GM10266 (cell line): ENCODE results near the gene E2F2.

Experiments used
- DNase-seq: peaks from one replicate; pipeline ENCODE4 v3.0.0; 2012; ENCODE audit errors: extremely low spot score
- CTCF ChIP-seq: IDR thresholded peaks from 2 replicates; pipeline ENCODE4 v1.5.1; 2012; ENCODE audit warnings: mild to moderate bottlenecking, low read depth; ENCODE audit not compliant: control insufficient read depth, insufficient read depth; ENCODE audit errors: missing control alignments

The E2F2 gene

DNA sequence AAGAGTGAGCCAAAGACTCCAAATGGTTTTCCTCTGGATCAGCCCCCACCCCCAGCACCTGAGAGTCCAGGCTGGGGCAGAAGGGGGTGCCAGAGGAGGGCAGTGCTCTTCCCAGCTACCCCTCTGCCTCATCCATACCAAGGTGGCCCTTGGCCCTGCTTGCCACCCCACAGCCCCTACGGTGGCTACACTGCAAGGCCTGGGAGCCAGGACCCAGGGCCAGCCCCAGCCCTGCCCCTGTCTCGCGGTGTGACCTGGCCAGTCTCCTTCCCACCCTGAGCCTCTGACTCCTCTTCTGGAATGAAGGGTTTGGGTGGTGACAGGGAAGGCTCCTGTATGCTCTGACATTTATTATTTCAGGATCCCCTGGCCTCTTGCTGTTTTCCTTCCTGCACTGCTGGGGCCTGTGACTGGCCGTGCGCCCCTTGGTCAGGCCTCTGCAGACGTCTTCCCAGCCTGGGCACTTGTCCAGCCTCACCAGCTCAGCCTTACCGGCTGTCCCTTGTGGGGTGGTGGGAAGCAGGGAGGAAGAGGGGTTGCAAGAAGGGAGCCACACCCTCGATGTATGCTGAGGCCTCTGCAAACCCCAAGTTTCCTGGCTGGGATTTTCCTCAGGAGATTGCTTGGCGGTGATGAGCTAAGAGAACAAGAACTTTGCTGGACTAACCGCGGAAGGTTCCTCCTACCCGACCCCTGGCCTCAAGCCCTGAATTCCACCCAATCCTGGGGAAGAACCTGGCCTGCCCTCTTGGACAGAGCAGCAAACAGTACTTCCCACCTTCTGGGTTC is 60.6 kb downstream of the E2F2 start:
- DNase-seq = no peak
- no peak for TF ChIP-seq CTCF

DNA sequence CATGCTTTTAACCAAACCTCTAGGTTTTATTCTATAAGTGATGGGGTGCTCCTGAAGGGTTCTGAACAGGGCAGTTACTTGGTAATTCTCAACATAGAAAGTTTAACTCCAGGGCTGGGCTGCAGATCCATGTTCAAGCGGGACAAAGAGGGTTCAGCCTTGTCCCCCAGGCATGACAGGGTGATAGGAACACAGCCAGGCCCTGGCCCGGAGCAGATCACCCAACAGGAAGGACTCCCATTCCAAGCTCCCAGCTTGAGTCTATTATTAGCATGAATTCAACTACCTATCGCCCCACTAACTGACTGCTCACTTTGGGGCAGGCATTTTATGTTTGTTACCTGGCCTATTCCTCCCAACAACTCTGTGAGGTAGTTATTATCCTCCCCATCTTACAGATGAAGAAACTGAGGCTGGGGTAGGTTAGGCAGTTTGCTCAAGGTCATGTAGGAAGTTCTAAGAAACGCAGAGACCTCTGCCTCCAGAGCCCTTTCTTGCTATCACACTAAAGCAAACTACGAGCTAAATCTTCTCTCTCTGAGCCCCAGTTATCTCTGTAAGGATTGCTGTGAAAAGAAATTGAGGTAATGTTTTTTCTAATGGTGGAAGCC is 61.6 kb downstream of the E2F2 start:
- no peak for TF ChIP-seq CTCF
- no peak for DNase-seq

- no peak for DNase-seq
- TF ChIP-seq CTCF = no peak
These were observed 64.5 kb downstream of the E2F2 start for GRCh38 chr1:23466423-23466989.

DNA sequence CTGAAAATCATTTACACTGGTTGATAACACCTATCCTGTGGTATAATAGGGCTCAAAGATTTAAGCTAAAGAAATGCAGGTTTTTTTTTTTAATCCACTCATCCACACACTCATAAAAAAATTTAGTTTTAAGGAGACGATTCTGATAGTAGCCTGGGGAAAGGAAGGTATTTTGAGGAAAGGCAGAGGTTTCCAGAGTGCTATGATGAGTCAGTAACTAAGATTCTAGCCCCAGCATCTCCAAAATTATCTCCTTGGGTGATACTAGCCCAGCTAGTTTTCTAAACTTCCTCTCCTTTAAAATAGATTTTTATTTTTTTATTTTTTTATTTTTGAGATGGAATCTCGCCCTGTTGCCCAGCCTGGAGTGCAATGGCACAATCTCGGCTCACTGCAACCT is 67.7 kb downstream of the E2F2 start:
- no peak for DNase-seq
- TF ChIP-seq CTCF = no peak

- no peak for TF ChIP-seq CTCF
These were observed 68.3 kb downstream of the E2F2 start for GRCh38 chr1:23462766-23463165.

GRCh38 chr1:23461050-23461449 is 70.0 kb downstream of the E2F2 start:
- DNase-seq = no peak
- TF ChIP-seq CTCF = no peak

More at GRCh38 chr1:23462766-23463165, 68.3 kb downstream of the E2F2 start:
- DNase-seq = no peak

DNA sequence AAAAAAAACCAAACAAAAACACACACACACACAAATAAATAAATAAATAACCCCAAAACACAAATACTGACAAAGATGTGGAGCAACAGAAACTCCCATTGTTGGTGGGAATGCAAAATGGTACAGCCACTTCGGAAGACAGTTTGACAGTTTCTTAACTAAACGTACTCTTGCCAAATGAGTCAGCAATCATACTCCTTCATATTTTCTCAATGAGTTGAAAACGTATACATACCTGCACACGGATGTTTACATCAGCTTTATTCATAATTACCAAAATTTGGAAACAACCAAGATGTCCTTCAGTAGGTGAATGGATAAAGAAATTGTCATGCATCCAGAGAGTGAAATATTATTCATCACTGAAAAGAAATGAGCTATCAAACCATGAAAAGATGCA is 70.5 kb downstream of the E2F2 start:
- TF ChIP-seq CTCF = no peak
- no peak for DNase-seq
